Bone marrow (tissue), 2 donors: Measurements from ENCODE around the gene DNM1.

Source experiments
- DNase-seq, 2 donors: peaks; one replicate each; lab custom pipeline; 2025; lab: John Stamatoyannopoulos, UW

The DNM1 gene

GRCh38 chr9:128251732-128252100 is 48.5 kb downstream of the DNM1 start:
- no peak for DNase-seq

- no peak for DNase-seq
These were observed 49.3 kb downstream of the DNM1 start for GRCh38 chr9:128252317-128253139.

- DNase-seq = no peak
These were observed 50.2 kb downstream of the DNM1 start for GRCh38 chr9:128253140-128253990.

GRCh38 chr9:128253991-128254346 is 50.8 kb downstream of the DNM1 start:
- DNase-seq = no peak

- no peak for DNase-seq
These were observed 51.2 kb downstream of the DNM1 start for GRCh38 chr9:128254362-128254761.

DNA sequence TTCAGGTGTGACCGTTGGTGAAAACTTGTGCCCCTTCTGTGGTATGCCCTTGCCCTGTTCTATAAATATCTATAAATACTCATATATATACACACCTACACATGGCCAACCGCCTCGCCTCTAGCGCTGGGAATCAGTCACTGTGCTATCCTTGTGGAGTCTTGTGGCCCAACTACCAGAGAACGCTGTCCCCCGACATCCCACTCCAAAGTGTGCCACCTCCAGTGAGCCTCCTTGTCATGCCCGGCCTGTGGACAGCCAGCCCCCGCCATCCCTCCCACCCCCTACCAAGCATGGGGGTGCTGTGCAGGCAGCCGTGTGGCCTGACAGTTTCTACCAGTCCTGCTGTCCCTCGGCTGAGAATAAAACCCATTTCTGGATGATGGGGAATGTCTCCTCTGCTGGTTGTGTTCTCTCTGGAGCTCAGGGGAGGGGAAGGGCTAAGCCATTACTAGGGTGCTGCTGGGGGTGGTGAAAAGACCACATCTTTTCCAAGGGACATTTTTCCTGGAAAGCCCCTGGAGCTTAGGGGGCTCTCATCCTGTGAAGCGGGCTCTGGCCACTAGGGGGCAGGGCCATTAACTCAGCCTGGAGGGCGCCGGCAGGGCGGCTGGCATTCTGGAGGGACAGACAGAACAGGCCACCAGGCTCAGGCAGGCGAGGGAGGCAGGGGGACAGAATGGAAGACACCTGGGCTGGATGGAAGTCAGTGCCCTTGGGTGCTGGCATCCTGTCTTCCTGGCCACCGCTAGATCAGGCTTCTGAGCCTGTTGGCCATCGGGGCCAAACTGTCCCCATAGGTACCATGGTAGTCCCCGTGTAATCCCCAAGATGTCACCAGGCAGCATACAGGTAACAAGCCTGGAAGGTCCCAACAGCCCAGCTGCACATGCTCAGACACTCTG is 51.9 kb downstream of the DNM1 start:
- DNase-seq = peak; percentile 20 to 21

DNA sequence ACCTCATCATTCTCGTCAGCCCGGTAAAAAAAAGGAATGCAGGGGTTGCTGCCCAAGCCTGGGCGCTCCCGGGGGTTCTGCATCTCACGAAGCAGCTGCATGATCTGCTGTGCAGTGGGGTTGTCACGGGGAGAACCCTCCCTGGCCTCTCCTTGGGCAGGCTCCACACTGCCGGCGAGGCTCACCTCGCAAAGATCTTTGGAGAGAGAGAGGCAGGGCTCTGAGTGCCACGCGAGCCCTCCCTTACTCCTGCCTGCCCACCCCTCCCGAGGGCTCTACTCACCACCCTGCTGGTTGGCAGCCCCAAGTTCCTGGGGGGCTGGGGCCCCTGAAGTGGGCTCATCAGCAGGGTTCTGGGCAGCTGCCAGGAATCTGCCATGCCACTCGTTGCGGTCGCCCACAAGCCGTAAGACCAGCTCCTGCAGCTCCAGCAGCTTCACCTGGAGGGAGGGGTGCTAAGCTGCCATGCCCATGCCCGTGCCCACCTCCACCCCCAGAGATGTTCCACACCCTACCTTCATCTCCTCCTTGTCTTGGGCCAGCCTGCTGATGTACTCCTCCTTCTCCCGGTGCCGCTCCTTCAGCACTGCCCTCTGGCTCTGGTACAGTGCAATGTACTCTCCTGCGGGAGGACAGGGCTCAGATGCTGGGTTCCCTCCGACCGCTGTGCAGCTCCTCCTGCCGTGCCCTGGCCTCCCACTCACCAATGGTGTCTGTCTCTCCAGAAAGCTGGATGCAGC is 54.1 kb downstream of the DNM1 start:
- DNase-seq = no peak

GRCh38 chr9:128257907-128258306 is 54.7 kb downstream of the DNM1 start:
- no peak for DNase-seq

DNA sequence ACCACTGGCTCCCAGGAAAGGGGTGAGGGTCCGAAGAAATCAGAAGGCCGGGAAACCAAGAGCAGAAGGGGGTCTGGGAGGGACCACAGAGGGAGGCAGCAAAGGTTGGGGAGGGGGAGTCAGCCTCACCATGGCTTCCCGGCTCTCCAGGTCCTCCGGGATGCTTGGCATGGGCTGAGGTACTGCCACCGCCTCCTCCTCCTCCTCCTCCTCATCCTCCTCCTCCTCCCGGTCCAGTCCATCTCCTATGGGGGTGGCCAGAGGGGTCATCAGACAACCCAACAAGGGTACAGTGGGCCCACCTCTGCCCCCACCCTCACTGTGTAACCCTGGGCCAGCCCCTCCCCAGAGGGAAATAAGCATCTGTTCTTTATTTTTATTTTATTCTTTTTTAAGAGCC is 55.1 kb downstream of the DNM1 start:
- no peak for DNase-seq

GRCh38 chr9:128259156-128259555 is 56.0 kb downstream of the DNM1 start:
- DNase-seq = no peak

GRCh38 chr9:128260340-128260739 is 57.2 kb downstream of the DNM1 start:
- DNase-seq = no peak

DNA sequence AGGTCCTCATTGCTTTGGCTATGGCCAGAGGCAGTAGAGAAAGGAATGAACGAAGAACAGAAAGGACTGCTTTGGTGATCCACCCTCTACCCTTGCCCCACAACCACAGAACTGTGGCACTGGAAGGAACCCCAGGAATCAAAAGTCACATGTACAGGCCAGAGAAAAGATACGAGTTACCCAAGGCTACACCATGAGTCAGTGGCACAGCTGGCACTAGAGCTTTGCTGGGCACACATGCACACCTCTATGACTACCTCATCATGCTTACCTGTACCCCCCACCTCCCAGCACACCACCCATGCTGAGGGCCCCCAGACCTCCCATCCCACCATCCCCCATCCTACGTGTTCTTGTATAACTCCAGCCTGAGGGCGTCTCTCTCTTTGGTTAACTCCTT is 59.5 kb downstream of the DNM1 start:
- no peak for DNase-seq

- no peak for DNase-seq
These were observed 62.2 kb downstream of the DNM1 start for GRCh38 chr9:128265348-128265847.

- no peak for DNase-seq
These were observed 63.9 kb downstream of the DNM1 start for GRCh38 chr9:128266868-128267590.

DNA sequence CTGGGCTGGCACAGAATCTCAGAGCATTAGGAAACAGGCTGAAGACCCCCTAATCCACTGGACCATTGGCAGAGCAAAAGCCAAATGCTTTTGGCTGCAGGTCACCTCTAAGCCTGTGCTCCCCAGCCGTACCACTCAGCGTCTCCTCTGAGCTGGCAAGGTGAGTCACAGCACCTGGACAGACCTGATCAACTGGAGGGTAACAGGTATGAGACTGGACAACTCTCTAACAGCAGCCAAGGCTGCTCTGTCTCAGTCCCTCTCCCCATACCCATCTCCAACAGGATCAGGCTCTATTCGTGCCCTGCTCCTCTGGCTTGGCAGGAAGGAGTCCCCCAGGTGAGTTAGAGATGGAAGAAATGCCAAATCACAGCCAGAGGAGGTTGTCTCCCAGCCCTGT is 67.9 kb downstream of the DNM1 start:
- no peak for DNase-seq

DNA sequence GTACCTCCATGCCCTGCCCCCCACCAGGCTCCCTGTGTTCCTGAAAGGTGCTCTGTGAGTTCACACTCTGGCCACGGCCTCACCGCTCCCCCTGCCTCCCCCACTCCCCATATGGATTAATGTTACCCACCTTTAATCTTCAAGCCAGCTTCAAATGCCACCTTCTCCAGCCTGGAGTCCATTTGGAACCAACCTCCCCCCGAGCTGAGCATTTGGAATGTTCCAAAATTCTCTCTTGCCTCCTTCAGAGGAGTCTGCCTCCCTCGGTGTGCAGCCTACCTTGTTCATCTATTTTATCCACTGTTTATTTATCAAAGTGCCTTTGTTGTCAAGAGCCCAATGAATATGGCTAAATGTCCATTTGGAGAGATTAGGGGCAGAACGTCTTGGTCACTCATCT is 68.3 kb downstream of the DNM1 start:
- no peak for DNase-seq

GRCh38 chr9:128274245-128274644 is 71.1 kb downstream of the DNM1 start:
- DNase-seq = no peak

GRCh38 chr9:128275198-128276007 is 72.2 kb downstream of the DNM1 start, which contains the start of gene GOLGA2:
Gene GOLGA2 (minus strand): TSS chr9:128276007. CDS start chr9:128275976, 31 bp downstream.
- no peak for DNase-seq

DNA sequence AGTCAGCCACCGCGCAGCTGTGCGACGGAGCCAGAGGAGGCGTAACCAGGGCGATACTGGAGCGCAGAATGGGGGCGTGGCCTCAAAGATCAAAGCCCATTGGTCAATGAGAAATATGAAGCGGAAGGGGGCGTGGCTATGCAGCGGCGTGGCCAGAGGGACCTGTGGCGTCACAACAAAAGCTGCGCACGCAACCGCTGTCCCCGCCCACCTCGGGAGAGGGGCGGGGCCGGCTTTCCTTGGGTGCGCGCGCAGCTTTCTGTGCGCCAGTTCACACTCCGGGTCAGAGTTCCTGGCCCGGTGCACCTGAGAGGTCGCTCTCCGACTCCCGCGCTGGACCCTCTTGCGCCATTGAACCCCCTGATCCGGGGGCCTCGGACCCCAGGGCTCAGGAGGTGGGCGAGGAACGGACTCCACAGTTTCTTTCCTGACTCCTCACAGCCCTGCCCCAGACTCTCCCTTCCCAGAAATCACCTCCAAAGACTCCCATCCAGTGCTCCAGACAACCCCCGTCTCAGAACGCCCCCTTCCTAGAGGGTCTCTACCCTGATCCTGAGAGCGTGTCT is 72.9 kb downstream of the DNM1 start, which contains the start of gene SWI5:
Gene SWI5, plus strand, starts transcription at position 269 of the 566 bp plus-strand sequence.
- peak; percentile 97 to 99 for DNase-seq
